SH-SY5Y (cell line): Measurements from ENCODE around the gene PDRG1.

Experiments used
- GATA2 ChIP-seq: IDR thresholded peaks from 2 replicates; pipeline ENCODE4 v1.6.1; 2011; ENCODE audit warnings: mild to moderate bottlenecking, low read depth, low read length
- GATA3 ChIP-seq: IDR thresholded peaks from 2 replicates; pipeline ENCODE4 v1.6.1; 2011; ENCODE audit warnings: low read depth, mild to moderate bottlenecking, low read length, moderate library complexity

Gene PDRG1

GRCh38 chr20:31951530-31952453, at the start of gene PDRG1:
Gene PDRG1, minus strand, starts transcription at chr20:31952046. Its CDS starts 85 bp downstream, at chr20:31951961.
- TF ChIP-seq GATA2 (no peak), GATA3 (no peak)

GRCh38 chr20:31998246-31998645, 46.4 kb upstream of the PDRG1 start:
- TF ChIP-seq GATA2 (no peak), GATA3 (no peak)

GRCh38 chr20:31996996-31997395, 45.1 kb upstream of the PDRG1 start:
- no peak for TF ChIP-seq GATA3
- TF ChIP-seq GATA2, result no peak

- TF ChIP-seq GATA3 (no peak), GATA2 (no peak)
Measured at GRCh38 chr20:31992086-31992485, 40.2 kb upstream of the PDRG1 start.

- no peak for TF ChIP-seq GATA3
Measured at GRCh38 chr20:31991339-31991705, 39.5 kb upstream of the PDRG1 start.

- TF ChIP-seq GATA3 (no peak), GATA2 (no peak)
Measured at GRCh38 chr20:31990641-31991338, 38.9 kb upstream of the PDRG1 start.

- TF ChIP-seq GATA3 (no peak), GATA2 (no peak)
Measured at GRCh38 chr20:31989030-31989645, 37.3 kb upstream of the PDRG1 start.

GRCh38 chr20:31988430-31989015, 36.7 kb upstream of the PDRG1 start:
- no peak for TF ChIP-seq GATA3
- no peak for TF ChIP-seq GATA2

- TF ChIP-seq GATA3, result no peak
- no peak for TF ChIP-seq GATA2
Measured at GRCh38 chr20:31987744-31988143, 35.9 kb upstream of the PDRG1 start.

GRCh38 chr20:31984981-31985471, 33.2 kb upstream of the PDRG1 start:
- TF ChIP-seq GATA2, result no peak
- no peak for TF ChIP-seq GATA3

- TF ChIP-seq GATA3, result no peak
- no peak for TF ChIP-seq GATA2
Measured at GRCh38 chr20:31981784-31982183, 29.9 kb upstream of the PDRG1 start.

- TF ChIP-seq GATA2 (no peak), GATA3 (no peak)
Measured at GRCh38 chr20:31979713-31980426, 28.0 kb upstream of the PDRG1 start.

GRCh38 chr20:31977080-31977479, 25.2 kb upstream of the PDRG1 start:
- TF ChIP-seq GATA2, result no peak
- no peak for TF ChIP-seq GATA3
